Activated T-cell treated with anti-CD3 and anti-CD28 coated beads for 4 hours (primary cell): ENCODE data around the gene SLC25A26.
"Not testable (repeated sequence)": the region's sequence is repeated elsewhere in the genome, so short reads cannot be mapped to it uniquely, and the experiment has no call there.

Experiments used
- DNase-seq: peaks from one replicate; pipeline ENCODE4 v3.0.0-alpha.2; 2020

Gene SLC25A26

GRCh38 chr3:66220602-66221377, at the start of gene SLC25A26:
Gene SLC25A26 (plus strand): TSS chr3:66221001. CDS start chr3:66221095, 94 bp downstream.
- DNase-seq = peak; percentile 97

- DNase-seq = no peak
Observed at GRCh38 chr3:66172394-66172793, 48.4 kb upstream of the SLC25A26 start.

DNA sequence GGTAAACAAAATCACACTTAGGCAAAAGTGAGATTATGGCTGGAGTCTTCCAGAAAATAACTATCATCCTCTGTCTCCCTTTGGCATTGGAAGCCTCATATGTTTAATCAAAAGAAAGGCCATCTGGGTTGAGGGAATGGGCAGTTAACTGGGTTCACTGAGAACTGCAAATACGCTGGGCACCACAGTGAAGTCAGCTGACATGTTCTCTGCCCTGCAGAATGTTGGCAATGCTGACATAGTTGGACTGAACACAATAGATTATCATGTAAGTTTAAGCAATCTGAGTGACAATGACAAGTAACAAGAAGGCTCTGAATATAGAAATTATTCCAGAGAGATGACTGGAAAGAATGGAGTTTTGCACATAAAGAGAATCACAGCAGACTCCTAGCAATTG, 43.8 kb upstream of the SLC25A26 start:
- no peak for DNase-seq

- DNase-seq = no peak
Observed at GRCh38 chr3:66178206-66178605, 42.6 kb upstream of the SLC25A26 start.

GRCh38 chr3:66179793-66180192, 41.0 kb upstream of the SLC25A26 start:
- no peak for DNase-seq

DNA sequence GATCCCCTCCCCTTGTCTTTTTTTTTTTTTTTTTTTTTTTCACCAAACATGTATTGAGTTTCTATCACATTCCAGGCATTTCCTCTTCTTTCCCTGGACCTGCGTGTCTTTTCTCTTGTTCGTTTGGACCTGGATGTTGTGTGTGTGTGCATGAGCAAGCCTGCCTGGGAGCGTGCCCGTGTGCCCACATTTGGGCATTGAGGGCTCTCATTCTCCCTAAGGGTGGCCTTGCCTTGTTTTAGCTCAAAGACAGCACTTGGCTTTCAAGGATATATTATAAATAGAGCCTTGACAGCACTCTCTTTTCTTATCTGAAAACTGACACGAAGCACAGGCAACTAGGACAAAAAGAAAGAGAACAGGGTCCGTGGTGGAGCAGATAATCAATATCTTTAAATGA, 39.0 kb upstream of the SLC25A26 start:
- DNase-seq = no peak

DNA sequence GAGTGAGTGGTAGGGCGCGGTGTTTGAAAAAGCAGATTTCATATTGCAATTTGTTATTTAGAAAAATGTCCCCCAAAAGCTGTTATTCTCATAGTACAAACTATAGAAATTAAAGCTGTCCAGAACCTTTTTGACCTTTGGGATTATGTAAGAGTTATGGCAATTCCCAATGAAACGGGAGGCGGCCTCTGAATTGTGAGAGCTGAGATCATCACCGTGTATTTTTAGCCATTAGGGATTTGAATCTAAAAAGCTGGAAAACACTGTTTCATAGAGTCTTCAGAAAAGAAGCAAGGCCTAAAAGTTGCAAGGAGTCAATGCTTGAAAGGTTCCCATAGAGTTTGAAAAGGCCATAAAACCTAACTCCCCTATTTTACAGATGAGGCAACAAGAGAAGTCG, 38.6 kb upstream of the SLC25A26 start:
- no peak for DNase-seq

DNA sequence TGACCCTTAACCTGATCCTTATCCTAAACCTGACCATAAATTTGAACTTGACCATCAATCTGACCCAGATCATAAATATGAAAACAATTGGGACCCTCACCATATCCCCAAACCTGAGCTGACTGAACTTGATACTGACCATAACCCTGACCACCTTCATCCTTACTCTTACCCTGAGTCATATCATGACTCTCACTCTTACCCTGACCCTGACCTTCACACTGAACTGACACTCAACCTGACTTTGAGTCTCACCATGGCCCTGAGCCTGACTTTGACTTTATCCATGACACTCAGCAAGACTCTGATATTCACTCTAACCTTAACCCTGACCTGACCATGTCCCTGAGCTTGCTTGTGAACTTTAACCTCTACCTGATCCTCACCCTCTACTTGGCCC, 34.3 kb upstream of the SLC25A26 start:
- DNase-seq = no peak

DNA sequence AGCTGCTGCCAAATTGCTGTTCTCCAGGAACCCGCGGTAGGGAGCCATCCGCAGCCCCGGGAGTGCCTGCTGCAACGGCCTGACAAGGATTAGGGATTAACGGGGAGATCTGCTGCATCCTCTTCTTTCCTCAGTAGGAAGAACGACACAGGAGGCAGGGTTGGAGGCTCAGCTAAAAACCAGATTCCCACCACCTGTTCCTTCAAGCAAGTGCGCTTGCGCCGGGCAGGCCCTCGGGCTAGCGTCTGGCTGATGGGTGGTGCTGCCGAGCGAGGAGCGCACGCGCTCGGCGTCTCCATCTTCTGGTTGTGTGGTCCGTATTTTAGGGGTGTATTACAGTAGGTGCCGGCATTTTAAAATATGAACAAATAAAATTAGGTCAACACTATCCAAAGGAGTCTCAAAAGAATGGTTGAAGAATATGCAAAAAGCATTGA, 25.4 kb upstream of the SLC25A26 start:
- no peak for DNase-seq

- no peak for DNase-seq
Observed at GRCh38 chr3:66196633-66197032, 24.2 kb upstream of the SLC25A26 start.

DNA sequence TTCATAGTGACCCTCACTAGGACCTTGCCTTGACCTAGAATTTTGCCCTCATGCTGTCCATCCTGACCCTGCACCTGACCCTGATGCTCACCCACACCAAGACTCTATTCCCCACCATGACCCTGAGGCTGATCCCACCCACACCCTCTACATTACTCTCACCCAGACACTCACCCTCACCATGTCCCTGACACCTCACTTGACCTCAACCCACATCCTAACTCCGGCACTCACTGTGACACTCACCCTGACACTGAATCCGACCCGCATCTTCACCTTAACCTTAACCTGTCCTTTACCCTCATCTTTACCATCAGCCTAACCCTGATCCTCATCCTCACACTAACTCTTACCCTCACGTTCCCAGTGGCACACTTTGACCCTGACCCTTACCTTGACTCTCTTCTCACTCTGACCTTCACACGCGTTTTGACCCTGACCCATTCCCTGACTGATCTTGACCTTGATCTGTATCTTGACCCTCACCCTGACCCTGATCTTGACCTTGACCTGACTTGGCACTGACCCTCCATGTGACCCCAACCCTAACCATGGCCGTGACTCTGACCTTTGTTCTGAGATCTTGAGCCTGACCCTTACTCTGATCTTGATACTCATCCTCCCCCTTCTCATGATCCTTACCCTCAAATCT, 22.2 kb upstream of the SLC25A26 start:
- no peak for DNase-seq

- DNase-seq = no peak
Observed at GRCh38 chr3:66199089-66199473, 21.7 kb upstream of the SLC25A26 start.

DNA sequence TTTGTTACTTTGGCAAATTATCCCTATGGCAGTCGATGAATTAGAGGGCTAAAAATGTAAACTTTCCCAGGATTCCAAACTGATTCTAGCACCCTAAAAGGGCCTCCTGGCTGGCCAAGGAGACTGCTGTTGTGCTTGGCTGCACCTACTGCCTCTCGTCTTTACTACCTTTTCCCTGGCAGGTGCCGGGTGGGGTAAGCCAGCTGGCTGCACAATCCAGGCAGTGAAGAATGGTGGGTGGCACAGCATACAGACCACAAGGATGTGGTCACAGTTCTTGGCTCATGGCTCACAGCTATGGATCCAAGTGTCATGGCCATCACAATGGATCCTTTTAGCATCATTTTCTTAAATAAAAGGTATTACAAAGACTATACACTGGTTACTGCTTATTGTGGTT, 20.7 kb upstream of the SLC25A26 start:
- no peak for DNase-seq

DNA sequence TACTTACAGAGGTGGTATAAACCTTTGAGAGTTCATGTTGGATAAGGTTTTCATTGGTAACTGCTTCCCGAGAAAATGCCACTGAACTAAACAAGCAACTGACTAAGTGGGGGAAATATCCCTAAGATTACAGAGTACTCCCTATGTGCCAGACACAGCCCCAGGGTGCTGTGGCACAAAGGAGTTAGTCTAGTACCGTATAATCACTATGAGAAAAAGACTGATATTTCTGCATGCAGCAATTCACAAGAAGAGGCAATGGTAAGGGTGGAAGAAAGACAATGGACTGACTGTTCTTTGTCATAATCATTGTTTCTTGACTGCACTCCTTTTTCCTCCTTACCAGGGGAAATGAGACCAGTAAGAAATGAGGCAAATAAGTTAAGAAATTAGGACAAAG, 20.0 kb upstream of the SLC25A26 start:
- DNase-seq = no peak

- no peak for DNase-seq
Observed at GRCh38 chr3:66203275-66203674, 17.5 kb upstream of the SLC25A26 start.

GRCh38 chr3:66206806-66207205, 14.0 kb upstream of the SLC25A26 start:
- DNase-seq = no peak

DNA sequence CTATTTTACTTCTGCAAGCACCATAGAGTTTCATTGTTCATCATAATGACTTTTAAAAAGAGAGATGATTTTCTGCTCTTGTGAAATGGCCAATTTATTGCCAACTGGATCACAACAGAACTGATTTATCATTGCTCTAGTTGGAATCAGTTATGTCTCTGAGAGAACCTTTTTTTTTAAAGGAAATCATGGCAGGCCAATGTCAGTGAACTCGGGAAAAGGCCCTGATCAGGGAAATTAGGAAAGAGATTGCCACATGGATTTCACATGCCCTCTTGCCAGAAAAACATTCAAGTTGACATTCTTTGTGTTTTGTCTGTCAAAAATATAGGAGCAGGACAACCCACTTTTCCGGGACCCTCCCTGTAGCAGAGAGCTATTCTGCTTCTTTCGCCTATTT, 12.6 kb upstream of the SLC25A26 start:
- no peak for DNase-seq

DNA sequence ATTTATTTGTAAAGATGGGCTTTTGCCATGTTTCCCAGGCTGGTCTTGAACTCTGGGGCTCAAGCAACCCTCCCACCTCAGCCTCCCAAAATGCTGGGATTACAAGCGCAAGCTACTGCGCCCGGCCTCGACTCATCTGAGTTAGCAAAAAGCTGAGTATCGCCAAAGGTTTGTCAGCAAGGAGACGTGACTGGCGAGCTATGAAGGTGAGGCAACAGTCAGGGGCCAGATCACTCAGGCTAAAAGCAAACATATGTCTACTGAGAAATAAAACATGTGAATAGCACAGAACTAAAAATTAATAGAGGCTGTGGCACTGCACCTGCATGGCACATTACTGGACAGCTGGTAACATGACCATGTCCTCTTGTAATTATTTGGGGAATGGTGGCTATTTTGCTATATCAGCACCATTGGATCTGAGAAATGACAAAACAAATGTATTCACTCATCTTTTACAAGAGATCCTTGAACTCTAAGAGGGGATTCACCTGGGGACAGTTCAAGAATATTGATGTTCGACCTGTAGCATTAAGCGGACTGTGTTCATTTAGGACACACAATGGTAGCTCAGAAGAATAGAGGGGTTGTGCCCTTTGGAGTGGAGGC, 10.0 kb upstream of the SLC25A26 start:
- DNase-seq = no peak

GRCh38 chr3:66211779-66212178, 9.0 kb upstream of the SLC25A26 start:
- no peak for DNase-seq

- DNase-seq = no peak
Observed at GRCh38 chr3:66215106-66215505, 5.7 kb upstream of the SLC25A26 start.

- no peak for DNase-seq
Observed at GRCh38 chr3:66220066-66220465, 735 bp upstream of the SLC25A26 start.

DNA sequence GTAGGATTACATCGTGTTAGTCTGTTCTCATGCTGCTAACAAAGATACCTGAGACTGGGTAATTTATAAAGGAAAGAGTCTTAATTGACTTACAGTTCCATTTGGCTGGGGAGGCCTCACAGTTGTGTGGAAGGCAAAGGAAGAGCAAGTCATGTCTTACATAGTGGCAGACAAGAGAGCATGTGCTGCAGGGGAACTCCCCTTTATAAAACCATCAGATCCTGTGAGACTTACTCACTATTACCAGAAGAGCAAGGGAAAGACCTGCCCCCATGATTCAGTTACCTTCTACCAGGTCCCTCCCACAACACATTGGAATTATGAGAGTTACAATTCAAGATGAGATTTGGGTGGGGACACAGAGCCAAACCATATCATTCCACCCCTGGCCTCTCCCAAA, 3.4 kb downstream of the SLC25A26 start:
- peak; percentile 0 for DNase-seq

DNA sequence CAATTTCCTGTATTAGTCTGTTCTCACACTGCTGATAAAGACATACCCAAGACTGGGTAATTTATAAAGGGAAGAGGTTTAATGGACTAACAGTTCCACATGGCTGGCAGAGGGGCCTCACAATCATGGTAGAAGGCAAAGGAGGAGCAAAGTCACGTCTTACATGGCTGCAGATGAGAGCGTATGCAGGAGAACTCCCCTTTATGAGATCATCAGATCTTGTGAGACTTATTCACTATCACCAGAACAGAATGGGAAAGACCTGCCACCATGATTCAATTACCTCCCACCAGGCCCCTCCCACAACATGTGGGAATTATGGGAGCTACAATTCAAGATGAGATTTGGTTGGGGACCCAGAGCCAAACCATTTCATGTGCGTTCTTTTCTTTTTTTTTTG, 5.3 kb downstream of the SLC25A26 start:
- not testable (repeated sequence) for DNase-seq

GRCh38 chr3:66227051-66227450, 6.2 kb downstream of the SLC25A26 start:
- DNase-seq = no peak
